Trophoblast cell (in vitro differentiated cells and primary cell): ENCODE measurements around the gene EFCAB11.
"Not testable (repeated sequence)": the region's sequence is repeated elsewhere in the genome, so short reads cannot be mapped to it uniquely, and the experiment has no call there.

Experiments used
- DNase-seq, 2 donors: peaks; one replicate each; pipeline ENCODE4 v3.0.0-alpha.2; 2016
- H2AFZ ChIP-seq: 2 replicates; pipeline ENCODE4 v1.6.1; 2013; ENCODE audit warnings: low read length, moderate library complexity, mild to moderate bottlenecking; ENCODE audit not compliant: insufficient read depth, poor library complexity
- H2AK5ac ChIP-seq: 2 replicates; pipeline ENCODE4 v1.6.1; 2013; ENCODE audit warnings: mild to moderate bottlenecking, low read length
- H2BK120ac ChIP-seq: 2 replicates; pipeline ENCODE4 v1.6.1; 2013; ENCODE audit warnings: low read length, mild to moderate bottlenecking, moderate library complexity; ENCODE audit not compliant: insufficient read depth, poor library complexity
- H2BK12ac ChIP-seq: 2 replicates; pipeline ENCODE4 v1.6.1; 2013; ENCODE audit warnings: mild to moderate bottlenecking, low read length, moderate library complexity
- H2BK5ac ChIP-seq: 2 replicates; pipeline ENCODE4 v1.6.1; 2013; ENCODE audit warnings: low read length, low read depth, moderate library complexity, mild to moderate bottlenecking; ENCODE audit not compliant: poor library complexity
- H3K14ac ChIP-seq: 2 replicates; pipeline ENCODE4 v1.6.1; 2013; ENCODE audit warnings: mild to moderate bottlenecking, low read length
- H3K18ac ChIP-seq: 2 replicates; pipeline ENCODE4 v1.6.1; 2013; ENCODE audit warnings: mild to moderate bottlenecking, low read length
- H3K23ac ChIP-seq: 2 replicates; pipeline ENCODE4 v1.6.1; 2013; ENCODE audit warnings: low read length
- H3K27ac ChIP-seq: 2 replicates; pipeline ENCODE4 v1.5.1; 2013; ENCODE audit warnings: low read depth, mild to moderate bottlenecking, inconsistent platforms, low read length, moderate library complexity
- H3K27me3 ChIP-seq: 2 replicates; pipeline ENCODE4 v1.6.1; 2013; ENCODE audit warnings: inconsistent platforms, mild to moderate bottlenecking, low read length, moderate library complexity; ENCODE audit not compliant: insufficient read depth
- H3K36me3 ChIP-seq, 2 experiments: 1 replicate in 1 of 2; 2 replicates in 1 of 2; pipeline ENCODE4 v1.6.1; 2013; ENCODE audit warnings: low read length in 2 of 2, mild to moderate bottlenecking in 2 of 2, moderate library complexity in 1 of 2; ENCODE audit not compliant: insufficient read depth in 2 of 2, control insufficient read depth in 1 of 2
- H3K4ac ChIP-seq: 2 replicates; pipeline ENCODE4 v1.6.1; 2013; ENCODE audit warnings: low read depth, mild to moderate bottlenecking, low read length, moderate library complexity
- H3K4me1 ChIP-seq, 2 experiments: 1 replicate in 1 of 2; 2 replicates in 1 of 2; pipeline ENCODE4 v1.6.1; 2013; ENCODE audit warnings: low read length in 2 of 2, mild to moderate bottlenecking in 2 of 2, moderate library complexity in 1 of 2; ENCODE audit not compliant: insufficient read depth in 2 of 2, control insufficient read depth in 1 of 2
- H3K4me2 ChIP-seq: 2 replicates; pipeline ENCODE4 v1.6.1; 2013; ENCODE audit warnings: inconsistent platforms, mild to moderate bottlenecking, low read length, moderate library complexity
- H3K4me3 ChIP-seq: 2 replicates; pipeline ENCODE4 v1.5.1; 2013; ENCODE audit warnings: mild to moderate bottlenecking, low read depth, low read length, inconsistent platforms
- H3K79me1 ChIP-seq: one replicate; pipeline ENCODE4 v1.6.1; 2013; ENCODE audit warnings: low read length
- H3K79me2 ChIP-seq: 2 replicates; pipeline ENCODE4 v1.6.1; 2013; ENCODE audit warnings: low read length, mild to moderate bottlenecking; ENCODE audit not compliant: control insufficient read depth, insufficient read depth, poor library complexity
- H3K9ac ChIP-seq: 2 replicates; pipeline ENCODE4 v1.6.1; 2013; ENCODE audit warnings: mild to moderate bottlenecking, low read length
- H3K9me3 ChIP-seq: 2 replicates; pipeline ENCODE4 v1.6.1; 2013; ENCODE audit warnings: low read depth, mild to moderate bottlenecking, control low read depth, inconsistent platforms, low read length; ENCODE audit not compliant: insufficient read depth
- H4K12ac ChIP-seq: 2 replicates; pipeline ENCODE4 v1.6.1; 2013; ENCODE audit warnings: low read depth, mild to moderate bottlenecking, low read length, moderate library complexity
- H4K8ac ChIP-seq: 2 replicates; pipeline ENCODE4 v1.6.1; 2013; ENCODE audit warnings: low read depth, mild to moderate bottlenecking, low read length, moderate library complexity
- H4K91ac ChIP-seq: one replicate; pipeline ENCODE4 v1.6.1; 2013; ENCODE audit warnings: low read depth, mild to moderate bottlenecking, low read length, moderate library complexity
- WGBS: extraction: QIAGEN DNeasy Blood & Tissue Kit; methylation state at CpG from one replicate; pipeline ENCODE4 v1.1.7; 2013; ENCODE audit warnings: missing lambda C conversion rate; ENCODE audit not compliant: insufficient read length, insufficient coverage; ENCODE audit errors: extremely low coverage; 5-methylcytosine and 5-hydroxymethylcytosine counted together

Gene EFCAB11

DNA sequence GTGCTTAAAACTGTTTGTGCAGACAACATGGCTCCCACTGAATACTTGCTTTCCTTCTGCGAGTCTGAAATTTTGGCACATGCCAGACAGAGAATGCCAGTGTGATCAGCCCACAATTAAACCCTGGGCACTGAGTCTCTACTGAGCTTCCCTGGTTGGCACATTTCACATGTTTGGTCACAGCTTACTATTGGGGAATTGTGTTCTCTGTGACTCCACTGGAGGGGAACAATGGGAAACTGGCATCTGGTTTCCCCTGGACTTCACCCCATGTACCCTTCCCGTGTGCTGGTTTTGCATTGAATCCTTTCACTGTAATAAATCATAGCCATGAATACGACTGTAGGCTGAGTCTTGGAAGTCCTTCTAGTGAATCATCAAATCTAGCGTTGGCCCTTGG, 64.9 kb downstream of the EFCAB11 start:
- H2BK120ac ChIP-seq = no peak overlapping the region
- no peak for DNase-seq
- H4K8ac ChIP-seq = no peak overlapping the region
- H3K18ac ChIP-seq = no peak overlapping the region
- H3K4me1 ChIP-seq = no peaks in the 10 kb centered on the region
- no peak overlapping the region for H4K91ac ChIP-seq
- no peak overlapping the region for H2AFZ ChIP-seq
- H3K36me3 ChIP-seq = peaks cover 0 to 2% of the 10 kb centered on the region in 2 experiments
- H3K9ac ChIP-seq = no peak overlapping the region
- H2AK5ac ChIP-seq = peak overlapping the region; percentile 32
- H2BK5ac ChIP-seq = no peak overlapping the region
- H3K79me2 ChIP-seq = no peaks in the 10 kb centered on the region
- H3K4ac ChIP-seq = peak overlapping the region; percentile 22
- H3K4me2 ChIP-seq = no peak overlapping the region
- no CpG with 5 or more reads among the region's 4 CpGs for whole genome bisulfite sequencing
- no peak overlapping the region for H3K23ac ChIP-seq
- H2BK12ac ChIP-seq = no peak overlapping the region
- H4K12ac ChIP-seq = no peak overlapping the region
- no peak overlapping the region for H3K27ac ChIP-seq
- H3K4me3 ChIP-seq = no peak overlapping the region
- no peaks in the 10 kb centered on the region for H3K79me1 ChIP-seq
- H3K27me3 ChIP-seq = no peaks in the 10 kb centered on the region
- H3K9me3 ChIP-seq = no peaks in the 10 kb centered on the region
- H3K14ac ChIP-seq = no peak overlapping the region

DNA sequence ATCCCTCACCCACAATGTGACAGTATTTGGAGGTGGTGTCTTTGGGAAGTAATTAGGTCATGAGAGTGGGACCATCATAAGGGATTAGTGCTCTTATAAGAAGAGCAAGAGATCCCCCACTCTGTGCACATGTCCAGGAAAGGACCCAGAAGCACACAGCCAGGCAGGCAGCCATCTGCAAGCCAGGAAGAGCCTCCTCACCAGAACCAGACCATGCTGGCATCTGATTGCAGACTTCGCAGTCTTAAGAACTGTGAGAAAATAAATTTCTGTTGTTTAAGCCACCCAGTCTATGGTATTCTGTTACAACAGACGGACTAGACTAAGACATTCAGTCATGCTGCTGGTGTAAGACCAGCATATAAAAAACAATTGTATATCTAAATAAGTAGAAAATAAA, 69.8 kb downstream of the EFCAB11 start:
- H3K18ac ChIP-seq = no peak overlapping the region
- H2AK5ac ChIP-seq = no peak overlapping the region
- no peak overlapping the region for H3K4me2 ChIP-seq
- no peak overlapping the region for H4K12ac ChIP-seq
- no peak overlapping the region for H3K23ac ChIP-seq
- no peak overlapping the region for H2BK12ac ChIP-seq
- peak; percentile 5 to 25 for DNase-seq
- no CpG with 5 or more reads among the region's 2 CpGs for WGBS
- no peak overlapping the region for H2BK120ac ChIP-seq
- H3K79me2 ChIP-seq = no peaks in the 10 kb centered on the region
- H4K8ac ChIP-seq = no peak overlapping the region
- H3K4ac ChIP-seq = no peak overlapping the region
- H3K14ac ChIP-seq = no peak overlapping the region
- H3K36me3 ChIP-seq = peaks cover 1 to 2% of the 10 kb centered on the region in 2 experiments
- no peak overlapping the region for H2BK5ac ChIP-seq
- no peak overlapping the region for H4K91ac ChIP-seq
- no peak overlapping the region for H2AFZ ChIP-seq
- H3K9me3 ChIP-seq = no peaks in the 10 kb centered on the region
- H3K79me1 ChIP-seq = no peaks in the 10 kb centered on the region
- H3K4me1 ChIP-seq = no peaks in the 10 kb centered on the region
- no peaks in the 10 kb centered on the region for H3K27me3 ChIP-seq
- H3K9ac ChIP-seq = no peak overlapping the region
- H3K4me3 ChIP-seq = no peak overlapping the region
- no peak overlapping the region for H3K27ac ChIP-seq

DNA sequence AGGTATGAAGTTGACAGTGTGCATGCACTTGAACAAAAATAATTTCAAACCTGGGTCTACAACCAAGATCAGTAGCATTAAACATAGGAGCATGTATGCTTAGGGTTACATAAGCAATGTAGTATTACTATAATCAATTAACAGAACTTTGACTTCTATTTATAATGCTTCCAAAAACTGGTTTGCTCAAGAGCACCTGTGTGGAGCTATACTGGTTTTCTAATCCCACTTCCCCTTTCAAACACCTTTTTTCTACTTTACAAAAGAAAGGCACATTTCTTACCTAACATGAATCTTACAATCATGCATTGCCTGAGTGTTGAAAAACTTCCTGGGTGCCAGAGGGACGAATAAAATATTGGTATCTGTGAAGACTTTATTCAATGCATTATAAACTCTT, 72.7 kb downstream of the EFCAB11 start:
- DNase-seq = no peak
- no peak overlapping the region for H3K27ac ChIP-seq
- no peaks in the 10 kb centered on the region for H3K79me2 ChIP-seq
- H3K18ac ChIP-seq = no peak overlapping the region
- H2AFZ ChIP-seq = no peak overlapping the region
- H3K14ac ChIP-seq = no peak overlapping the region
- peaks cover 0 to 1% of the 10 kb centered on the region in 2 experiments for H3K36me3 ChIP-seq
- no peaks in the 10 kb centered on the region for H3K9me3 ChIP-seq
- no peak overlapping the region for H3K4me3 ChIP-seq
- no peak overlapping the region for H2BK5ac ChIP-seq
- no peak overlapping the region for H3K4me2 ChIP-seq
- no peaks in the 10 kb centered on the region for H3K79me1 ChIP-seq
- H2BK12ac ChIP-seq = no peak overlapping the region
- no peak overlapping the region for H2AK5ac ChIP-seq
- no peak overlapping the region for H4K8ac ChIP-seq
- H3K9ac ChIP-seq = no peak overlapping the region
- H3K23ac ChIP-seq = no peak overlapping the region
- WGBS = no CpG with 5 or more reads among the region's 1 CpG
- no peak overlapping the region for H4K12ac ChIP-seq
- H4K91ac ChIP-seq = no peak overlapping the region
- no peak overlapping the region for H3K4ac ChIP-seq
- no peaks in the 10 kb centered on the region for H3K4me1 ChIP-seq
- no peaks in the 10 kb centered on the region for H3K27me3 ChIP-seq
- H2BK120ac ChIP-seq = no peak overlapping the region

DNA sequence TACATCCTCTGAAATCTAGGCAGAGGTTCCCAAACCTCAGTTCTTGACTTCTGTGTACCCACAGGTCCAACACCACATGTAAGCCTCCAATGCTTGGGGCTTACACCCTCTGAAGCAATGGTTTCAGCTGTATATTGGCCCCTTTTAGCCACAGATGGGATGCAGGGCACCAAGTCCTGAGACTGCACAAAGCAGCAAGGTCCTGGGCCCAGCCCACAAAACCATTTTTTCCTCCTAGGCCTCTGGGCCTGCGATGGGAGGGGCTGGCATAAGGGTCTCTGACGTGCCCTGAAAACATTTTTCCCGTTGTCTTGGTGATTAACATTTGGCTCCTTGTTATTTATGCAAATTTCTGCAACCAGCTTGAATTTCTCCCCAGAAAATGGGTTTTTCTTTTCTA, 80.4 kb downstream of the EFCAB11 start:
- H3K4me3 ChIP-seq, H4K8ac ChIP-seq, H2AFZ ChIP-seq, H4K91ac ChIP-seq, H3K14ac ChIP-seq, H3K36me3 ChIP-seq, H3K4ac ChIP-seq, H4K12ac ChIP-seq, DNase-seq, H3K27me3 ChIP-seq, H2AK5ac ChIP-seq, H2BK12ac ChIP-seq, H3K4me1 ChIP-seq, H3K9me3 ChIP-seq, H3K27ac ChIP-seq, H3K4me2 ChIP-seq, H2BK5ac ChIP-seq, H3K9ac ChIP-seq, H2BK120ac ChIP-seq, H3K79me2 ChIP-seq, H3K18ac ChIP-seq, H3K79me1 ChIP-seq, H3K23ac ChIP-seq: not testable (repeated sequence)
- no CpG with 5 or more reads among the region's 3 CpGs for WGBS
